22Rv1 (cell line): Measurements from ENCODE around the gene SOX12.

ENCODE experiments used
- H3K27ac ChIP-seq: fragments of 450-650 bp; 2 replicates; pipeline ENCODE4 v1.5.1; 2017
- CTCF ChIP-seq: fragments of 450-650 bp; IDR thresholded peaks from 2 replicates; pipeline ENCODE4 v1.5.1; 2017; ENCODE audit warnings: mild to moderate bottlenecking
- ZFX ChIP-seq: fragments of 450-650 bp; IDR thresholded peaks from 2 replicates; pipeline ENCODE4 v1.6.1; 2017; ENCODE audit warnings: antibody characterized with exemption, borderline replicate concordance

Gene SOX12

GRCh38 chr20:363319-364078, 38.1 kb downstream of the SOX12 start:
- no peak for TF ChIP-seq CTCF
- TF ChIP-seq ZFX = no peak
- H3K27ac ChIP-seq = peak overlapping the region; percentile 99

DNA sequence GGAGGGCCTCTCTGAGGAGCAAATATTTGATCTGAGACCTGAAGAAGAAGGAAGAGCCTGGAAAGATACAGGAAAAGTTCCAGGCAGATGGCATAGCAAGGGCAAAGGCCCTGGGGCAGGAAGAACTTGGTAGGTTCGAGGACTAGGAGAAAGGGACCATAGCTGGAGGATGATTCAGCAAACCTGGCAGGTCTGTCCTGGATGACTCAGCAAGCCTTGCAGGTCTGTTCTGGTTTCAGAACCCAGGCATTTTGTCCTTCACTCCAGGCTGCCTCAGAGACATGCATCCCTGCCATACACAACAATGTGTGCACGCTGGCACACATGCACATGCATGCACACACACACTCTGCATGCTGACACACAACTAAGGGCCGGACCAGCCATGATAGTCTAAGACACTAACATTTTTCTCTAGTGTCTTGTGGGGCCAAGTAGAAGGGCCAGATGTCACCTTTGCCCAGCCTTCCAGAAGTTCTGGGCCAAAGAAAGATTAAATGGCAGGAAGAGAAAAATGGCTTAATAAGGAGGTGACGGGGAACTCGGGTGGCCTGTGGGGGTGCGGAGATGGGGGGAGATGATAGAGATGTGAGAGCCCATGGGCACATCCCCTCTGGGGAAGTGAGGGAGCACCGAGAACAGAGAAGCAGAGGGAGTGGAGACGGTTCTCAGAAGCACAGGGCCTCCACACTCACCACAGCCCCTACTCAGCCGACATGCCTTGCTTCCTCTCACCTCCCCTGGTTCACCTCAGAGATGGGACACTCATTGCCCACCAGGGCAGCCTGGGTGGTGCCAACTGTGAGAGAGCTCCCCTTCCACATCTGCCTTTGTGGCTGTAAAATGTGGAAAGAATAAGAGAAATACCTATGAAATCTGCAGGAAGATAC, 39.8 kb downstream of the SOX12 start:
- no peak for TF ChIP-seq CTCF
- no peak for TF ChIP-seq ZFX
- H3K27ac ChIP-seq = peak overlapping the region; percentile 99

- H3K27ac ChIP-seq = peak overlapping the region; percentile 99
- TF ChIP-seq CTCF = no peak
Observed at GRCh38 chr20:366041-366718, 40.8 kb downstream of the SOX12 start.

- H3K27ac ChIP-seq = peak overlapping the region; percentile 99
- TF ChIP-seq ZFX = no peak
- no peak for TF ChIP-seq CTCF
Observed at GRCh38 chr20:366719-367485, 41.5 kb downstream of the SOX12 start.

GRCh38 chr20:367486-367887, 42.1 kb downstream of the SOX12 start:
- TF ChIP-seq CTCF (no peak), ZFX (no peak)
- H3K27ac ChIP-seq = peak overlapping the region; percentile 99

DNA sequence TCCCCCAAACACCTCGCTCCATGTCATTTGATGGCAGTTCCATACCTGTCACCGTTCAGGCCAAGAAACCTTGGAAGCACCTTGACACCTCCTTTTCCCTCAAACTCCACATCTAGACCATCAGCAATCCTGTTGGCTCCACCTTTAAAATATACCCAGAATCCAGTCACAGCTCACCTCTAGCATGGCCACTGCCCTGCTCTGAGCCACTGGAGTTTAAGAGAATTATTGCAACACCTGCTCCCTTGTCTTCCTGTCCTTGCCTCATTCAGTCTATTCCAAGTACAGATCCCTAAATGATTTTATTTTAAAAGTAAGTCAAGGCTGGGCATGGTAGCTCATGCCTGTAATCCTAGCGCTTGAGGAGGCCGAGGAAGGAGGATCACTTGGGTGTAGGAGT, 43.6 kb downstream of the SOX12 start:
- no peak for TF ChIP-seq CTCF
- no peak for TF ChIP-seq ZFX
- peak overlapping the region; percentile 99 for H3K27ac ChIP-seq
